SK-MEL-5 (cell line): ENCODE data around the gene GABRG3. TPM values are rescaled to one million over a fixed set of nuclear protein-coding genes. Genes with fewer than 3 reads are reported as not detected.

Source experiments
- DNase-seq: peaks from one replicate; pipeline ENCODE4 v3.0.0-alpha.2; 2016; ENCODE audit warnings: low read depth, low spot score
- in situ Hi-C: cut with HindIII; loops from 2 replicates; pipeline ENCODE4 v1.10.0; 2016; ENCODE audit warnings: low sequenced_read_pairs, high pct_unique_total_duplicates, low pct_unique_long_range_greater_than_20kb
- total RNA-seq: library from RNA; depleted of rRNA; stranded (reverse); fragments of >200 nt; shearing (Covaris generic); gene quantifications from 2 replicates; pipeline ENCODE4 v1.2.3, GENCODE V29; 2014

The GABRG3 gene
- total RNA-seq, 1 experiment from 2014 or later = 6.3 TPM

GRCh38 chr15:27479296-27480140 is 508.5 kb downstream of the GABRG3 start:
- in situ Hi-C loops = no loop called here
- no peak for DNase-seq

GRCh38 chr15:27480141-27480530 is 509.2 kb downstream of the GABRG3 start:
- in situ Hi-C loops = no loop called here
- no peak for DNase-seq

- no peak for DNase-seq
- in situ Hi-C loops = no loop called here
These were observed 509.7 kb downstream of the GABRG3 start for GRCh38 chr15:27480642-27481041.

GRCh38 chr15:27481768-27482167 is 510.8 kb downstream of the GABRG3 start:
- in situ Hi-C loops = no loop called here
- DNase-seq = no peak

- in situ Hi-C loops = no loop called here
- DNase-seq = no peak
These were observed 511.3 kb downstream of the GABRG3 start for GRCh38 chr15:27482287-27482686.

- in situ Hi-C loops = no loop called here
- DNase-seq = no peak
These were observed 512.1 kb downstream of the GABRG3 start for GRCh38 chr15:27483124-27483523.

GRCh38 chr15:27485265-27485664 is 514.3 kb downstream of the GABRG3 start:
- in situ Hi-C loops = no loop called here
- DNase-seq = peak; percentile 8

GRCh38 chr15:27486051-27486450 is 515.1 kb downstream of the GABRG3 start:
- DNase-seq = peak; percentile 89
- in situ Hi-C loops = no loop called here

GRCh38 chr15:27486683-27487647 is 516.0 kb downstream of the GABRG3 start:
- DNase-seq = no peak
- in situ Hi-C loops = no loop called here

GRCh38 chr15:27487846-27488245 is 516.9 kb downstream of the GABRG3 start:
- in situ Hi-C loops = no loop called here
- no peak for DNase-seq

GRCh38 chr15:27490867-27491595 is 520.0 kb downstream of the GABRG3 start:
- no peak for DNase-seq
- in situ Hi-C loops = no loop called here

- in situ Hi-C loops = no loop called here
- no peak for DNase-seq
These were observed 521.0 kb downstream of the GABRG3 start for GRCh38 chr15:27491666-27492621.

GRCh38 chr15:27495963-27496459 is 525.0 kb downstream of the GABRG3 start:
- in situ Hi-C loops = no loop called here
- no peak for DNase-seq

- no peak for DNase-seq
- in situ Hi-C loops = no loop called here
These were observed 527.7 kb downstream of the GABRG3 start for GRCh38 chr15:27498700-27499099.

- in situ Hi-C loops = no loop called here
- no peak for DNase-seq
These were observed 528.2 kb downstream of the GABRG3 start for GRCh38 chr15:27499191-27499590.

- DNase-seq = no peak
- in situ Hi-C loops = no loop called here
These were observed 528.7 kb downstream of the GABRG3 start for GRCh38 chr15:27499719-27500118.

- no peak for DNase-seq
- in situ Hi-C loops = no loop called here
These were observed 529.2 kb downstream of the GABRG3 start for GRCh38 chr15:27500206-27500605.
